ENCODE measurements around the gene ZNF18. TPM values are rescaled to one million over a fixed set of nuclear protein-coding genes. Genes with fewer than 3 reads are reported as not detected.

ZNF18 gene
- total RNA-seq, 3 donors from 2014 or later (not counting 1 experiment from before 2014, with no cell fraction given): 16.8 to 20.8 (median 17.5) TPM

DNA sequence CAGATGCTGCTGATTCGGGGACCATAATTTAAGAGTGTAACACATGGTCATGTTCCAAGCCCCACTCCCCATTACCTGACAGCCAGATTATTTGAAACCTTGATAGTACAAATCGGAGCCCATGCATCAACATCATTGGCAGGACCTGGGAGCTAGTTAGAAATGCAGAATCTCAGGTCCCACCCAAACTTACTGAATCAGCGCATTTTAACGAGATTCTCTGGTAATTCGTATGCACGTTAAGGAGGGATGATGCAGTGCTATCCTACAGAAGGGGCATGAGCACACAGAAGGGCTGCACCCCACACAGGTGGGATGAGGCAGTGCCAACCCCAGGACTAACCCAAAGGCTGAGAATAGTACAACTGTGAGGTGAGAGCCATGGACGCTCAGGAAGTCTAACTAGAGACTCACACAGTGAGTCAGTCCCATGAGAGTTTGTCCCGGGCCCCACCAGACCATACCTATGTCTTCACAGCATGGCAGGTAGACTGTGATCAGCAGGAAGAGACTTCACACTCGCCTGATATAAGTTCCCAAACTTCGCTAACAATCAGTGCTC lies 64.9 kb downstream of the ZNF18 start:
- Mint-ChIP-seq H3K27ac (no peak overlapping the region), H3K9me3 (peaks cover 0 to 5% of the 10 kb centered on the region in 2 donors), H3K4me3 (no peak overlapping the region), H3K4me1 (no peaks in the 10 kb centered on the region), H3K36me3 (no peaks in the 10 kb centered on the region), H3K27me3 (ENCODE audit: low read depth in 2 of 2) (peaks cover 0 to 6% of the 10 kb centered on the region in 2 donors)
- TF ChIP-seq, protein P1, sequence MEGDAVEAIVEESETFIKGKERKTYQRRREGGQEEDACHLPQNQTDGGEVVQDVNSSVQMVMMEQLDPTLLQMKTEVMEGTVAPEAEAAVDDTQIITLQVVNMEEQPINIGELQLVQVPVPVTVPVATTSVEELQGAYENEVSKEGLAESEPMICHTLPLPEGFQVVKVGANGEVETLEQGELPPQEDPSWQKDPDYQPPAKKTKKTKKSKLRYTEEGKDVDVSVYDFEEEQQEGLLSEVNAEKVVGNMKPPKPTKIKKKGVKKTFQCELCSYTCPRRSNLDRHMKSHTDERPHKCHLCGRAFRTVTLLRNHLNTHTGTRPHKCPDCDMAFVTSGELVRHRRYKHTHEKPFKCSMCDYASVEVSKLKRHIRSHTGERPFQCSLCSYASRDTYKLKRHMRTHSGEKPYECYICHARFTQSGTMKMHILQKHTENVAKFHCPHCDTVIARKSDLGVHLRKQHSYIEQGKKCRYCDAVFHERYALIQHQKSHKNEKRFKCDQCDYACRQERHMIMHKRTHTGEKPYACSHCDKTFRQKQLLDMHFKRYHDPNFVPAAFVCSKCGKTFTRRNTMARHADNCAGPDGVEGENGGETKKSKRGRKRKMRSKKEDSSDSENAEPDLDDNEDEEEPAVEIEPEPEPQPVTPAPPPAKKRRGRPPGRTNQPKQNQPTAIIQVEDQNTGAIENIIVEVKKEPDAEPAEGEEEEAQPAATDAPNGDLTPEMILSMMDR (IDR thresholded peaks at IDR 0.05): no peak
- H3K4me3 ChIP-seq (ENCODE audit: low read length): no peak overlapping the region
- no peaks in the 10 kb centered on the region for H3K36me3 ChIP-seq (ENCODE audit: control insufficient read depth, insufficient read depth, low read length)
- H3K4me1 ChIP-seq (ENCODE audit: control insufficient read depth, insufficient read depth, low read length): no peaks in the 10 kb centered on the region
- DNase-seq (no peak), ATAC-seq (no peak)
- 89% methylated on average over 10 of the region's 10 CpGs for WGBS (ENCODE audit: insufficient coverage)
- H3K9me3 ChIP-seq (ENCODE audit: control insufficient read depth, insufficient read depth, low read length): no peaks in the 10 kb centered on the region
- no peaks in the 10 kb centered on the region for H3K27me3 ChIP-seq (ENCODE audit: control insufficient read depth, insufficient read depth, low read length)
- intact Hi-C loops (cut with micrococcal nuclease): no loop called here
- H3K27ac ChIP-seq (ENCODE audit: low read length): no peak overlapping the region

DNA sequence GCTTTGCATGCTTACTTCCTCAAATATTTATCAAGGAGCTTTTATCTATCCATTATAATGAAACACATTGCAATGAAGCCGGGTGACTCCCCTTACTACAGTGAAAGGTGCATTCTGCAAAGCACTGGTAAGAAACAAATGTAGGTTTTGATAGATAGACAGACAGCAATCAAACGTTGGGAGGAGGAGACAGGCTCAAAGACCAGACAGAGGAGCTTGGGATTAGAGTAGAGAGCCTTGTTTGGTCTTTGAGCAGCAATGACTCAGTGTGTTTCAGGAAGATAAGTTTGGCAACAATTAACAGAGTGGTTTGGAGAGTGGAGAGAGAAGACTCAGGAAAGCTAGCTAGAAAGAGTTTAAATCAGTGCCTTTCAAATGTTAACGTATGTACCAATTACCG lies 68.8 kb downstream of the ZNF18 start:
- no peaks in the 10 kb centered on the region for H3K4me1 Mint-ChIP-seq
- Histone ChIP-seq H3K9me3 (ENCODE audit: control insufficient read depth, insufficient read depth, low read length) (no peaks in the 10 kb centered on the region), H3K27ac (ENCODE audit: low read length) (no peak overlapping the region), H3K27me3 (ENCODE audit: control insufficient read depth, insufficient read depth, low read length) (no peaks in the 10 kb centered on the region), H3K36me3 (ENCODE audit: control insufficient read depth, insufficient read depth, low read length) (no peaks in the 10 kb centered on the region), H3K4me1 (ENCODE audit: control insufficient read depth, insufficient read depth, low read length) (no peaks in the 10 kb centered on the region), H3K4me3 (ENCODE audit: low read length) (no peak overlapping the region)
- no peak overlapping the region for H3K4me3 Mint-ChIP-seq
- DNase-seq: no peak
- intact Hi-C loops (cut with micrococcal nuclease): no loop called here
- peaks cover 0 to 3% of the 10 kb centered on the region in 2 donors for H3K27me3 Mint-ChIP-seq (ENCODE audit: low read depth in 2 of 2)
- H3K9me3 Mint-ChIP-seq: peaks cover 0 to 6% of the 10 kb centered on the region in 2 donors
- WGBS (ENCODE audit: insufficient coverage): 61% methylated on average over 3 of the region's 4 CpGs
- no peak overlapping the region for H3K27ac Mint-ChIP-seq
- TF ChIP-seq, protein P1 (IDR thresholded peaks at IDR 0.05): no peak
- no peak for ATAC-seq
- H3K36me3 Mint-ChIP-seq: no peaks in the 10 kb centered on the region

Other genes starting within 250 kb of the ZNF18 start
- 10 to 100 TPM; 30.1 to 35.0 (median 33.7) TPM for gene MAP2K4, start 23.4 kb upstream of the ZNF18 start, total RNA-seq

All from natural killer cell (primary cell).